Activated CD4-positive, alpha-beta memory T cell treated with anti-CD3 and anti-CD28 coated beads, Interleukin-2, amount 10 ng/mL, durations not matched to agents 7 days and 5 days (primary cell): Measurements from ENCODE around the gene GALNT7. TPM values are rescaled to one million over a fixed set of nuclear protein-coding genes. Genes with fewer than 3 reads are reported as not detected.

Experiments
- CTCF ChIA-PET: fragments of 350-600 bp; sonication (Branson Sonifier 250); formaldehyde crosslinking; loops from one replicate; lab custom pipeline; 2021; ENCODE audit warnings: antibody characterized with exemption, inconsistent platforms; lab: Charles Lee
- POLR2A ChIA-PET: fragments of 350-600 bp; sonication (Branson Sonifier 250); formaldehyde crosslinking; loops from one replicate; lab custom pipeline; 2021; ENCODE audit warnings: antibody characterized with exemption; lab: Charles Lee
- DNase-seq: peaks from one replicate; pipeline ENCODE4 v3.0.0-alpha.2; 2020
- H3K27ac Mint-ChIP-seq: one replicate; pipeline ENCODE4 v1.8.0; 2021; ENCODE audit warnings: mild to moderate bottlenecking, mixed read lengths
- H3K27me3 Mint-ChIP-seq: one replicate; pipeline ENCODE4 v1.8.0; 2021; ENCODE audit warnings: mixed read lengths
- H3K36me3 Mint-ChIP-seq: one replicate; pipeline ENCODE4 v1.8.0; 2021; ENCODE audit warnings: low read depth, mixed read lengths
- H3K4me1 Mint-ChIP-seq: one replicate; pipeline ENCODE4 v1.8.0; 2021; ENCODE audit warnings: mixed read lengths
- H3K4me3 Mint-ChIP-seq: one replicate; pipeline ENCODE4 v1.8.0; 2021; ENCODE audit warnings: mild to moderate bottlenecking, mixed read lengths
- H3K9me3 Mint-ChIP-seq: one replicate; pipeline ENCODE4 v1.8.0; 2021; ENCODE audit warnings: mixed read lengths
- total RNA-seq, 2 experiments: library from RNA; stranded (reverse); gene quantifications; one replicate each; pipeline ENCODE4 v1.2.3, GENCODE V29; 2021

The GALNT7 gene
- total RNA-seq, 2 experiments from 2014 or later, result 16.0 to 19.1 TPM

GRCh38 chr4:173314715-173315114 lies 146.1 kb downstream of the GALNT7 start:
- Mint-ChIP-seq H3K9me3 (no peaks in the 10 kb centered on the region), H3K36me3 (peaks cover 17% of the 10 kb centered on the region), H3K4me3 (no peak overlapping the region), H3K27ac (no peak overlapping the region), H3K4me1 (peaks cover 7% of the 10 kb centered on the region), H3K27me3 (no peaks in the 10 kb centered on the region)
- DNase-seq, result no peak
- POLR2A ChIA-PET, result interaction anchor here (0.6 to 1.1 kb wide), 2 partner anchors 13 to 23 kb away, joined by 3 read pairs; no protein-coding TSS in a partner anchor
- CTCF ChIA-PET, result interaction anchor here (1.4 to 6.6 kb wide), 3 partner anchors 15 to 107 kb away, joined by 3 to 44 read pairs (median 13); no protein-coding TSS in a partner anchor

GRCh38 chr4:173316060-173316459 lies 147.4 kb downstream of the GALNT7 start:
- Mint-ChIP-seq H3K27ac (no peak overlapping the region), H3K36me3 (peaks cover 17% of the 10 kb centered on the region), H3K9me3 (no peaks in the 10 kb centered on the region), H3K27me3 (no peaks in the 10 kb centered on the region), H3K4me3 (no peak overlapping the region), H3K4me1 (peaks cover 8% of the 10 kb centered on the region)
- ChIA-PET CTCF (interaction anchor here (1.1 kb wide), 1 partner anchor 102 kb away, joined by 7 read pairs; no protein-coding TSS in a partner anchor), POLR2A (interaction anchor here (1.4 kb wide), 1 partner anchor 18 kb away, joined by 3 read pairs; the partner anchor contains the start of gene HMGB2)
- no peak for DNase-seq

GRCh38 chr4:173317004-173317403 lies 148.4 kb downstream of the GALNT7 start:
- Mint-ChIP-seq H3K36me3 (peaks cover 16% of the 10 kb centered on the region), H3K27ac (no peak overlapping the region)

GRCh38 chr4:173318240-173318639 lies 149.6 kb downstream of the GALNT7 start:
- DNase-seq, result no peak
- ChIA-PET CTCF (interaction anchor here (1.0 to 5.8 kb wide), 8 partner anchors 18 to 306 kb away, joined by 3 to 150 read pairs (median 4); no protein-coding TSS in a partner anchor), POLR2A (interaction anchor here (1.1 to 5.4 kb wide), 2 partner anchors 10 to 14 kb away, joined by 3 to 70 read pairs; partner anchors contain the start of gene HMGB2)
- Mint-ChIP-seq H3K4me1 (peaks cover 8% of the 10 kb centered on the region), H3K9me3 (no peaks in the 10 kb centered on the region), H3K27ac (no peak overlapping the region), H3K36me3 (peaks cover 14% of the 10 kb centered on the region), H3K4me3 (no peak overlapping the region), H3K27me3 (no peaks in the 10 kb centered on the region)

More at GRCh38 chr4:173317004-173317403, 148.4 kb downstream of the GALNT7 start:
- no peak for DNase-seq
- Mint-ChIP-seq H3K27me3 (no peaks in the 10 kb centered on the region), H3K4me1 (peaks cover 8% of the 10 kb centered on the region), H3K4me3 (no peak overlapping the region), H3K9me3 (no peaks in the 10 kb centered on the region)
- POLR2A ChIA-PET, result interaction anchor here (1.4 kb wide), 1 partner anchor 17 kb away, joined by 3 read pairs; the partner anchor contains the start of gene HMGB2
- CTCF ChIA-PET, result interaction anchor here (0.7 to 3.8 kb wide), 2 partner anchors 16 to 18 kb away, joined by 3 to 22 read pairs; no protein-coding TSS in a partner anchor

- H3K27ac Mint-ChIP-seq, result no peak overlapping the region
- no peak for DNase-seq
- peaks cover 8% of the 10 kb centered on the region for H3K4me1 Mint-ChIP-seq
- H3K4me3 Mint-ChIP-seq, result no peak overlapping the region
- CTCF ChIA-PET, result interaction anchor here (0.7 to 5.8 kb wide), 23 partner anchors 9 to 307 kb away, joined by 3 to 150 read pairs (median 4); no protein-coding TSS in a partner anchor
- H3K9me3 Mint-ChIP-seq, result no peaks in the 10 kb centered on the region
- peaks cover 14% of the 10 kb centered on the region for H3K36me3 Mint-ChIP-seq
- H3K27me3 Mint-ChIP-seq, result no peaks in the 10 kb centered on the region
- POLR2A ChIA-PET, result interaction anchor here (0.7 to 5.4 kb wide), 5 partner anchors 8 to 99 kb away, joined by 3 to 70 read pairs (median 3); partner anchors contain the start of gene HMGB2
Observed at GRCh38 chr4:173318648-173319211, 150.1 kb downstream of the GALNT7 start.

- H3K27me3 Mint-ChIP-seq, result no peaks in the 10 kb centered on the region
- peaks cover 14% of the 10 kb centered on the region for H3K36me3 Mint-ChIP-seq
- no peak overlapping the region for H3K4me3 Mint-ChIP-seq
- ChIA-PET POLR2A (interaction anchor here (1.0 to 5.4 kb wide), 3 partner anchors 13 to 98 kb away, joined by 3 to 70 read pairs (median 4); partner anchors contain the start of gene HMGB2), CTCF (interaction anchor here (0.8 to 5.8 kb wide), 13 partner anchors 10 to 96 kb away, joined by 3 to 150 read pairs (median 4); partner anchors contain the start of gene SAP30)
- H3K4me1 Mint-ChIP-seq, result peaks cover 8% of the 10 kb centered on the region
- DNase-seq, result no peak
- no peak overlapping the region for H3K27ac Mint-ChIP-seq
- H3K9me3 Mint-ChIP-seq, result no peaks in the 10 kb centered on the region
Observed at GRCh38 chr4:173319696-173320095, 151.1 kb downstream of the GALNT7 start.

GRCh38 chr4:173325007-173325736 lies 156.6 kb downstream of the GALNT7 start:
- Mint-ChIP-seq H3K4me1 (peaks cover 14% of the 10 kb centered on the region), H3K36me3 (peaks cover 56% of the 10 kb centered on the region), H3K27me3 (no peaks in the 10 kb centered on the region), H3K9me3 (no peaks in the 10 kb centered on the region), H3K27ac (no peak overlapping the region), H3K4me3 (no peak overlapping the region)
- ChIA-PET POLR2A (interaction anchor here (1.1 to 3.4 kb wide), 4 partner anchors 9 to 50 kb away, joined by 3 to 20 read pairs (median 4); partner anchors contain the start of gene HMGB2), CTCF (interaction anchor here (1.0 to 1.1 kb wide), 2 partner anchors 87 to 95 kb away, joined by 3 read pairs; no protein-coding TSS in a partner anchor)
- DNase-seq, result no peak

GRCh38 chr4:173328236-173328901 lies 159.8 kb downstream of the GALNT7 start:
- Mint-ChIP-seq H3K9me3 (no peaks in the 10 kb centered on the region), H3K27ac (no peak overlapping the region), H3K4me3 (no peak overlapping the region), H3K27me3 (no peaks in the 10 kb centered on the region), H3K4me1 (peaks cover 28% of the 10 kb centered on the region), H3K36me3 (peaks cover 73% of the 10 kb centered on the region)
- ChIA-PET POLR2A (interaction anchor here (1.3 to 14.2 kb wide), 4 partner anchors 8 to 160 kb away, joined by 3 to 710 read pairs (median 40); partner anchors contain the start of genes GALNT7 and SAP30), CTCF (interaction anchor here (1.1 kb wide), 1 partner anchor 9 kb away, joined by 4 read pairs; no protein-coding TSS in a partner anchor)
- no peak for DNase-seq

- CTCF ChIA-PET, result interaction anchor here (1.2 to 7.9 kb wide), 4 partner anchors 12 to 91 kb away, joined by 3 to 90 read pairs (median 10); partner anchors contain the start of gene SAP30
- peaks cover 31% of the 10 kb centered on the region for H3K4me1 Mint-ChIP-seq
- DNase-seq, result no peak
- no peaks in the 10 kb centered on the region for H3K27me3 Mint-ChIP-seq
- peak overlapping the region; percentile 47 for H3K27ac Mint-ChIP-seq
- no peaks in the 10 kb centered on the region for H3K9me3 Mint-ChIP-seq
- POLR2A ChIA-PET, result interaction anchor here (1.2 to 14.2 kb wide), 7 partner anchors 10 to 163 kb away, joined by 3 to 710 read pairs (median 6); partner anchors contain the start of genes GALNT7 and SAP30
- H3K36me3 Mint-ChIP-seq, result peaks cover 73% of the 10 kb centered on the region
- H3K4me3 Mint-ChIP-seq, result peak overlapping the region; percentile 51
Observed at GRCh38 chr4:173330590-173330989, 162.0 kb downstream of the GALNT7 start.

GRCh38 chr4:173332021-173332487 lies 163.4 kb downstream of the GALNT7 start:
- peaks cover 62% of the 10 kb centered on the region for H3K36me3 Mint-ChIP-seq

GRCh38 chr4:173332963-173333657 lies 164.5 kb downstream of the GALNT7 start:
- peaks cover 54% of the 10 kb centered on the region for H3K36me3 Mint-ChIP-seq
- H3K4me1 Mint-ChIP-seq, result peaks cover 42% of the 10 kb centered on the region
- ChIA-PET POLR2A (interaction anchor here (0.7 to 14.2 kb wide), 25 partner anchors 7 to 951 kb away, joined by 3 to 710 read pairs (median 9); partner anchors contain the start of genes CEP44, GALNT7 and SAP30), CTCF (interaction anchor here (1.0 to 7.9 kb wide), 8 partner anchors 12 to 87 kb away, joined by 3 to 90 read pairs (median 5); partner anchors contain the start of gene SAP30)
- H3K4me3 Mint-ChIP-seq, result peak overlapping the region; percentile 94
- DNase-seq, result no peak
- no peaks in the 10 kb centered on the region for H3K27me3 Mint-ChIP-seq
- peak overlapping the region; percentile 91 for H3K27ac Mint-ChIP-seq
- H3K9me3 Mint-ChIP-seq, result no peaks in the 10 kb centered on the region

More at GRCh38 chr4:173332021-173332487, 163.4 kb downstream of the GALNT7 start:
- Mint-ChIP-seq H3K27me3 (no peaks in the 10 kb centered on the region), H3K4me3 (peak overlapping the region; percentile 94), H3K27ac (peak overlapping the region; percentile 91), H3K9me3 (no peaks in the 10 kb centered on the region), H3K4me1 (peaks cover 35% of the 10 kb centered on the region)
- CTCF ChIA-PET, result interaction anchor here (1.0 to 7.9 kb wide), 6 partner anchors 13 to 89 kb away, joined by 3 to 90 read pairs (median 4); partner anchors contain the start of gene SAP30
- DNase-seq, result no peak
- POLR2A ChIA-PET, result interaction anchor here (0.9 to 14.2 kb wide), 9 partner anchors 12 to 952 kb away, joined by 3 to 710 read pairs (median 10); partner anchors contain the start of genes CEP44, GALNT7 and SAP30
